H9 (cell line): ENCODE data around the gene RPS10. TPM values are rescaled to one million over a fixed set of nuclear protein-coding genes. Genes with fewer than 3 reads are reported as not detected.

Experiments
- DNase-seq: peaks from one replicate; pipeline ENCODE4 v3.0.0-alpha.2; 2017
- H2AFZ ChIP-seq: one replicate; pipeline ENCODE4 v1.6.1; 2013; ENCODE audit warnings: mild to moderate bottlenecking, low read length, control low read depth, moderate library complexity
- H2AK5ac ChIP-seq: 2 replicates; pipeline ENCODE4 v1.6.1; 2013; ENCODE audit warnings: low read length, control low read depth, mixed read lengths; ENCODE audit not compliant: insufficient read length
- H2BK120ac ChIP-seq: one replicate; pipeline ENCODE4 v1.6.1; 2013; ENCODE audit warnings: low read depth, mild to moderate bottlenecking, low read length, control low read depth, inconsistent platforms; ENCODE audit not compliant: poor library complexity, severe bottlenecking
- H2BK12ac ChIP-seq: 2 replicates; pipeline ENCODE4 v1.6.1; 2013; ENCODE audit warnings: low read length, control low read depth, mixed read lengths, low read depth; ENCODE audit not compliant: insufficient read length
- H2BK15ac ChIP-seq: 2 replicates; pipeline ENCODE4 v1.6.1; 2013; ENCODE audit warnings: low read depth, low read length, control low read depth
- H2BK20ac ChIP-seq: one replicate; pipeline ENCODE4 v1.6.1; 2013; ENCODE audit warnings: low read depth, mild to moderate bottlenecking, low read length, control low read depth, inconsistent platforms; ENCODE audit not compliant: poor library complexity, severe bottlenecking
- H2BK5ac ChIP-seq: 2 replicates; pipeline ENCODE4 v1.6.1; 2013; ENCODE audit warnings: low read length, control low read depth, mixed read lengths; ENCODE audit not compliant: insufficient read length
- H3K14ac ChIP-seq: 2 replicates; pipeline ENCODE4 v1.6.1; 2013; ENCODE audit warnings: low read length, control low read depth; ENCODE audit not compliant: insufficient read depth
- H3K18ac ChIP-seq: 2 replicates; pipeline ENCODE4 v1.6.1; 2013; ENCODE audit warnings: low read depth, mild to moderate bottlenecking, mixed read lengths, low read length, control low read depth; ENCODE audit not compliant: insufficient read length
- H3K23ac ChIP-seq: 2 replicates; pipeline ENCODE4 v1.6.1; 2013; ENCODE audit warnings: low read length, control low read depth, mixed read lengths, low read depth; ENCODE audit not compliant: insufficient read length
- H3K23me2 ChIP-seq: 2 replicates; pipeline ENCODE4 v1.6.1; 2013; ENCODE audit warnings: low read depth, mild to moderate bottlenecking, mixed read lengths, low read length, control low read depth; ENCODE audit not compliant: insufficient read length, poor library complexity, severe bottlenecking
- H3K27ac ChIP-seq: 2 replicates; pipeline ENCODE4 v1.5.1; 2013; ENCODE audit warnings: low read length, control low read depth, mixed read lengths, low read depth; ENCODE audit not compliant: insufficient read length
- H3K27me3 ChIP-seq: 2 replicates; pipeline ENCODE4 v1.6.1; 2013; ENCODE audit warnings: low read length, control low read depth, inconsistent platforms; ENCODE audit not compliant: insufficient read depth
- H3K4ac ChIP-seq: 2 replicates; pipeline ENCODE4 v1.6.1; 2013; ENCODE audit warnings: low read depth, mild to moderate bottlenecking, control low read depth, inconsistent platforms, low read length, moderate library complexity
- H3K4me1 ChIP-seq: 2 replicates; pipeline ENCODE4 v1.6.1; 2013; ENCODE audit warnings: low read length, control low read depth, inconsistent platforms; ENCODE audit not compliant: insufficient read depth
- H3K4me2 ChIP-seq: 2 replicates; pipeline ENCODE4 v1.6.1; 2013; ENCODE audit warnings: low read length, control low read depth, mixed read lengths; ENCODE audit not compliant: insufficient read length, insufficient read depth
- H3K56ac ChIP-seq: 2 replicates; pipeline ENCODE4 v1.6.1; 2013; ENCODE audit warnings: low read depth, mild to moderate bottlenecking, mixed read lengths, low read length, control low read depth; ENCODE audit not compliant: insufficient read length
- H3K79me1 ChIP-seq: 2 replicates; pipeline ENCODE4 v1.6.1; 2013; ENCODE audit warnings: low read depth, mild to moderate bottlenecking, moderate library complexity, low read length, control low read depth, inconsistent platforms; ENCODE audit not compliant: insufficient read depth, poor library complexity, severe bottlenecking
- H3K79me2 ChIP-seq: 2 replicates; pipeline ENCODE4 v1.6.1; 2013; ENCODE audit warnings: low read length, control low read depth, inconsistent platforms; ENCODE audit not compliant: insufficient read depth
- H3K9ac ChIP-seq: 2 replicates; pipeline ENCODE4 v1.6.1; 2013; ENCODE audit warnings: low read length, control low read depth, mixed read lengths; ENCODE audit not compliant: insufficient read length; ENCODE audit errors: extremely low read depth
- H3K9me3 ChIP-seq: one replicate; pipeline ENCODE4 v1.6.1; 2013; ENCODE audit warnings: low read depth, low read length, inconsistent platforms; ENCODE audit not compliant: control insufficient read depth
- H3T11ph ChIP-seq: one replicate; pipeline ENCODE4 v1.6.1; 2013; ENCODE audit warnings: mild to moderate bottlenecking, low read length, control low read depth, inconsistent platforms
- H4K20me1 ChIP-seq: one replicate; pipeline ENCODE4 v1.6.1; 2013; ENCODE audit not compliant: control insufficient read depth, insufficient read length, insufficient read depth
- H4K5ac ChIP-seq: 2 replicates; pipeline ENCODE4 v1.6.1; 2013; ENCODE audit warnings: low read depth, mild to moderate bottlenecking, mixed read lengths, low read length, control low read depth; ENCODE audit not compliant: insufficient read length
- H4K8ac ChIP-seq: replicated peaks from 2 replicates; pipeline ENCODE4 v1.6.1; 2013; ENCODE audit warnings: low read length, control low read depth, mixed read lengths, low read depth; ENCODE audit not compliant: insufficient read length
- H4K91ac ChIP-seq: 2 replicates; pipeline ENCODE4 v1.6.1; 2013; ENCODE audit warnings: low read depth, mild to moderate bottlenecking, moderate library complexity, mixed read lengths, low read length, control low read depth; ENCODE audit not compliant: insufficient read length
- H3K27ac Mint-ChIP-seq, 3 experiments: 2 replicates in 2 of 3; 3 replicates in 1 of 3; pipeline ENCODE4 v1.8.0; 2020 to 2021; ENCODE audit warnings: mixed read lengths in 3 of 3, mild to moderate bottlenecking in 1 of 3, moderate library complexity in 1 of 3
- H3K27me3 Mint-ChIP-seq: 2 replicates; pipeline ENCODE4 v1.8.0; 2021; ENCODE audit warnings: low read depth, mild to moderate bottlenecking, moderate library complexity, mixed read lengths
- H3K36me3 Mint-ChIP-seq, 3 experiments: 2 replicates in 2 of 3; 3 replicates in 1 of 3; pipeline ENCODE4 v1.8.0; 2020 to 2021; ENCODE audit warnings: low read depth in 3 of 3, mixed read lengths in 3 of 3; ENCODE audit not compliant: insufficient read depth in 1 of 3
- H3K4me1 Mint-ChIP-seq, 2 experiments: 2 replicates each; pipeline ENCODE4 v1.8.0; 2020; ENCODE audit warnings: mixed read lengths in 2 of 2
- H3K4me3 Mint-ChIP-seq, 2 experiments: 2 replicates in 1 of 2; 3 replicates in 1 of 2; pipeline ENCODE4 v1.8.0; 2020 to 2021; ENCODE audit warnings: mild to moderate bottlenecking in 2 of 2, mixed read lengths in 2 of 2, moderate library complexity in 1 of 2
- H3K9me3 Mint-ChIP-seq, 2 experiments: 2 replicates in 1 of 2; 3 replicates in 1 of 2; pipeline ENCODE4 v1.8.0; 2020; ENCODE audit warnings: mild to moderate bottlenecking in 2 of 2, mixed read lengths in 2 of 2, moderate library complexity in 1 of 2
- CTCF ChIP-seq: fragments of 200-600 bp; sonication (generic); conservative IDR thresholded peaks from 3 replicates; pipeline ENCODE4 v1.8.0; 2021; ENCODE audit warnings: antibody characterized with exemption, mild to moderate bottlenecking
- WGBS: extraction: QIAGEN DNeasy Blood & Tissue Kit; methylation state at CpG from one replicate; pipeline ENCODE4 v1.1.7; 2013; ENCODE audit warnings: missing lambda C conversion rate, low lambda C conversion rate, mixed read lengths; ENCODE audit not compliant: insufficient read length; ENCODE audit errors: extremely low coverage; 5-methylcytosine and 5-hydroxymethylcytosine counted together
- total RNA-seq: library from RNA; stranded (reverse); gene quantifications from 2 replicates; pipeline ENCODE4 v1.2.1, GENCODE V29; 2021

Gene RPS10
- total RNA-seq, 1 experiment from 2014 or later = 2,330 TPM

- no peak overlapping the region for H3K9ac ChIP-seq
- H3K27me3 Mint-ChIP-seq = no peaks in the 10 kb centered on the region
- H3K4me1 ChIP-seq = no peaks in the 10 kb centered on the region
- H3K23me2 ChIP-seq = no peaks in the 10 kb centered on the region
- H3K14ac ChIP-seq = no peak overlapping the region
- H2BK120ac ChIP-seq = no peak overlapping the region
- peaks cover 8 to 12% of the 10 kb centered on the region in 2 experiments for H3K4me1 Mint-ChIP-seq
- H3T11ph ChIP-seq = no peak overlapping the region
- DNase-seq = no peak
- H3K27me3 ChIP-seq = no peaks in the 10 kb centered on the region
- H2AFZ ChIP-seq = no peak overlapping the region
- peaks cover 3 to 4% of the 10 kb centered on the region in 2 experiments for H3K9me3 Mint-ChIP-seq
- no CpG with 5 or more reads among the region's 1 CpG for WGBS
- H2BK15ac ChIP-seq = no peak overlapping the region
- H3K18ac ChIP-seq = no peak overlapping the region
- no peaks in the 10 kb centered on the region for H3K79me2 ChIP-seq
- no peak overlapping the region for H3K4me2 ChIP-seq
- H4K20me1 ChIP-seq = no peaks in the 10 kb centered on the region
- no peak overlapping the region for H3K4ac ChIP-seq
- no peak overlapping the region; a peak in 1 of 7 replicates for H3K27ac Mint-ChIP-seq
- H3K9me3 ChIP-seq = no peaks in the 10 kb centered on the region
- H3K27ac ChIP-seq = no peak overlapping the region
- H4K5ac ChIP-seq = no peak overlapping the region
- H3K4me3 Mint-ChIP-seq = no peak overlapping the region
- no peak overlapping the region for H4K91ac ChIP-seq
- H2BK12ac ChIP-seq = no peak overlapping the region
- H3K23ac ChIP-seq = no peak overlapping the region
- H3K79me1 ChIP-seq = no peaks in the 10 kb centered on the region
- no peak overlapping the region for H4K8ac ChIP-seq
- peaks cover 0 to 5% (median 0%) of the 10 kb centered on the region in 3 experiments; a peak in 2 of 7 replicates for H3K36me3 Mint-ChIP-seq
- no peak overlapping the region for H2AK5ac ChIP-seq
- TF ChIP-seq CTCF = no peak
- no peak overlapping the region for H3K56ac ChIP-seq
- H2BK20ac ChIP-seq = no peak overlapping the region
- no peak overlapping the region for H2BK5ac ChIP-seq
Measured at GRCh38 chr6:34455831-34456230, 30.0 kb upstream of the RPS10 start.
